Nephron progenitor cell (in vitro differentiated cells): ENCODE data around the gene PLCH1.
A peak's percentile ranks its signal among the peaks of the same experiment; 100 is the strongest.

ENCODE experiments used
- DNase-seq: peaks from one replicate; pipeline ENCODE4 v3.0.0; 2021
- H3K27ac Mint-ChIP-seq: 2 replicates; pipeline ENCODE4 v1.8.0; 2021; ENCODE audit warnings: mild to moderate bottlenecking, moderate library complexity, mixed read lengths
- H3K27me3 Mint-ChIP-seq: 2 replicates; pipeline ENCODE4 v1.8.0; 2021; ENCODE audit warnings: mild to moderate bottlenecking, low read depth, mixed read lengths; ENCODE audit not compliant: poor library complexity
- H3K36me3 Mint-ChIP-seq: 2 replicates; pipeline ENCODE4 v1.8.0; 2021; ENCODE audit warnings: low read depth, mixed read lengths
- H3K4me1 Mint-ChIP-seq: 2 replicates; pipeline ENCODE4 v1.8.0; 2021; ENCODE audit warnings: mixed read lengths
- H3K4me3 Mint-ChIP-seq: 2 replicates; pipeline ENCODE4 v1.8.0; 2021; ENCODE audit warnings: mild to moderate bottlenecking, moderate library complexity, mixed read lengths
- H3K9me3 Mint-ChIP-seq: 2 replicates; pipeline ENCODE4 v1.8.0; 2021; ENCODE audit warnings: mild to moderate bottlenecking, moderate library complexity, mixed read lengths
- TF ChIP-seq, protein P1 (sequence below): fragments of 200-600 bp; sonication (generic); IDR thresholded peaks from 2 replicates; pipeline ENCODE4 v1.5.0; 2021; ENCODE audit warnings: antibody characterized with exemption

PLCH1 gene

DNA sequence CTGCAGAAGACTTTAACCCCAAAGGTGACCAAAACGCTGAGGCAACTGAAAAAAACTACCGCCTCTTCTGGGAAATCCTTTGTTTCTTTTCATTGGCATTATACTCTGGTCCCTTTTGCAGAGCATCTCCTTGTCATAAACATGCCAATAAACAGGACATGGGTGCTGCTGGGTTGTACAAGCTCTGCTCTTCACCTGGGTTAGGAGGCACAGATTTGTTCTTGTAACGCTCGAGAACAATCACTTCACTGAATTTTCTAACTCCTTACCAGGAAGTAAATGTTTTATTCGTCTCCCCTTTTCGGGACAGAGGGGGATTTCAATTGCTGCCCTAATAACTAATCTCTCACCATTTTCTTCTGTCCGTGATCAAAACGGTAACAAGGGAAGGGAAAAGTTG is 1.3 kb downstream of the PLCH1 start:
- Mint-ChIP-seq H3K4me3 (peak overlapping the region; percentile 99), H3K36me3 (no peaks in the 10 kb centered on the region), H3K9me3 (no peaks in the 10 kb centered on the region), H3K27me3 (no peaks in the 10 kb centered on the region), H3K4me1 (peaks cover 93% of the 10 kb centered on the region), H3K27ac (peak overlapping the region; percentile 93)
- no peak for DNase-seq
- TF ChIP-seq, protein P1, sequence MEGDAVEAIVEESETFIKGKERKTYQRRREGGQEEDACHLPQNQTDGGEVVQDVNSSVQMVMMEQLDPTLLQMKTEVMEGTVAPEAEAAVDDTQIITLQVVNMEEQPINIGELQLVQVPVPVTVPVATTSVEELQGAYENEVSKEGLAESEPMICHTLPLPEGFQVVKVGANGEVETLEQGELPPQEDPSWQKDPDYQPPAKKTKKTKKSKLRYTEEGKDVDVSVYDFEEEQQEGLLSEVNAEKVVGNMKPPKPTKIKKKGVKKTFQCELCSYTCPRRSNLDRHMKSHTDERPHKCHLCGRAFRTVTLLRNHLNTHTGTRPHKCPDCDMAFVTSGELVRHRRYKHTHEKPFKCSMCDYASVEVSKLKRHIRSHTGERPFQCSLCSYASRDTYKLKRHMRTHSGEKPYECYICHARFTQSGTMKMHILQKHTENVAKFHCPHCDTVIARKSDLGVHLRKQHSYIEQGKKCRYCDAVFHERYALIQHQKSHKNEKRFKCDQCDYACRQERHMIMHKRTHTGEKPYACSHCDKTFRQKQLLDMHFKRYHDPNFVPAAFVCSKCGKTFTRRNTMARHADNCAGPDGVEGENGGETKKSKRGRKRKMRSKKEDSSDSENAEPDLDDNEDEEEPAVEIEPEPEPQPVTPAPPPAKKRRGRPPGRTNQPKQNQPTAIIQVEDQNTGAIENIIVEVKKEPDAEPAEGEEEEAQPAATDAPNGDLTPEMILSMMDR, result no peak

DNA sequence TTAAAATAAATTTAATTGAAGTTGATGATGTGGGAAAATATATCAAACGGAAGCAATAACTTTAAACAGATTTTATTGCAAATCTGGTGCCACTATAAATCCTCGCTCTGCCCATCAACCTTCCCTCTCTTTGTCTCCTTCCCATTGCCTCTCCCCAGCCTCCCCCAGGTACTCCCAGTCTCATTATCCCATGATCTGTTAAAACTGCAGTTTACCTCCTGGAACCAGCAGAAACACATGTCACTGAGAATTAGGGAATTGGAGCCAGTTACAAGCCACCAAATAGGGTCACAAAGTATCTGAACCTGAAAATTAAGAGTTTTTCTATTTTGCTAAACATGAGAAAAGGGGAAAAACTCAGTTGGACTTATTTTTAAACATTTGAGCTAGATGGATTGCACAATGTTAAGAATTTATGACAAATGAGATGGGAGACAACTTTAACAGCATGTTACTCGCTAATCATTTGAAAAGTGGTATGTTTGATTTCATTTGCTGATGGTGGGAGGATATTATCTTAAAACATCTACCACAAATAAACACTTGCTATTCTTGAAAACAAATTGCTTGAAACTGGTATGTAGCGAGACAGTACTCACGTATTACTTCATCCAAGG is 2.4 kb downstream of the PLCH1 start:
- Mint-ChIP-seq H3K36me3 (no peaks in the 10 kb centered on the region), H3K4me1 (peaks cover 92% of the 10 kb centered on the region), H3K9me3 (no peaks in the 10 kb centered on the region), H3K4me3 (peak overlapping the region; percentile 99), H3K27me3 (no peaks in the 10 kb centered on the region), H3K27ac (peak overlapping the region; percentile 94)
- no peak for DNase-seq
- TF ChIP-seq, protein P1, result no peak

DNA sequence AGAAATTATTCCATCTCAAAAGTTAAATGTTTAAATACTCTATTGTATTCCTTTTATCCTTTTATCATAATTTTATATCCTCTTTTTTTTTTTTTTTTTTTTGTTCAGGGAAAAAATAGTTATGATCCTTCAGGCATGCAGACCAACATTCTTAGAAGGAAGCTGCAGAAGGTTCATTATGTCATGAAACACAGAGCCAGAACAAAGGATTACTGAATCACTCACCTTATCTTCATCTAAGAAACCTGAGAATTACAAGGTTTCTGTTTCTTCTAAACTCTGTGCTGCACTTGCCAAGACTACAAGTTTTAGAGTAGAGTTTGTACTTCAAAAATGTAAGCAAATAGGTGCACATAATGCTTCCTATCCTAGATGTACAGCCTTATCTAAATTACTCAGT is 3.3 kb downstream of the PLCH1 start:
- no peak for DNase-seq
- Mint-ChIP-seq H3K27me3 (no peaks in the 10 kb centered on the region), H3K9me3 (no peaks in the 10 kb centered on the region), H3K36me3 (peaks cover under 1% of the 10 kb centered on the region), H3K4me3 (peak overlapping the region; percentile 99), H3K27ac (peak overlapping the region; percentile 32), H3K4me1 (peaks cover 87% of the 10 kb centered on the region)
- TF ChIP-seq, protein P1, result no peak

DNA sequence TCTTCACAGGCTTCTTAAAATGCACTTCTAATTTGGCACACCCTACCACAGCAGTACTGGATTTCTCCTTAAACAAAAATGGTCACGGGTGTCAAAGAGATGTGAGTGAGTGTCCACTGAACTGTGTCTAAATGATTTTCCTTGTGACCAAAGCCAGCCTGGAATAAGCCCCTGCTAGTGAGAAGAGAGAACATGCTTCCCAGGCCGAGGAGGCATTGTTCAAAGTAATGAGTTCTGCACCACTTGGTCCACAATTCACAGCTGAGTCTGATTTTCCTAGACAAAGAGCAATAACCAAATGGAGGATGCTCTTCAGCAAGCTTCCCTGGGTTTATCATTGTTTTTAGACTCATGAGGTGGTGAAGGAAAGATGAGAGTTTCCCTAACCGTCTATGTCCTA is 3.8 kb downstream of the PLCH1 start:
- H3K9me3 Mint-ChIP-seq, result no peaks in the 10 kb centered on the region
- H3K36me3 Mint-ChIP-seq, result peaks cover 5% of the 10 kb centered on the region
- DNase-seq, result no peak
- no peaks in the 10 kb centered on the region for H3K27me3 Mint-ChIP-seq
- H3K27ac Mint-ChIP-seq, result peak overlapping the region; percentile 94
- H3K4me3 Mint-ChIP-seq, result peak overlapping the region; percentile 99
- TF ChIP-seq, protein P1, result no peak
- H3K4me1 Mint-ChIP-seq, result peaks cover 87% of the 10 kb centered on the region

DNA sequence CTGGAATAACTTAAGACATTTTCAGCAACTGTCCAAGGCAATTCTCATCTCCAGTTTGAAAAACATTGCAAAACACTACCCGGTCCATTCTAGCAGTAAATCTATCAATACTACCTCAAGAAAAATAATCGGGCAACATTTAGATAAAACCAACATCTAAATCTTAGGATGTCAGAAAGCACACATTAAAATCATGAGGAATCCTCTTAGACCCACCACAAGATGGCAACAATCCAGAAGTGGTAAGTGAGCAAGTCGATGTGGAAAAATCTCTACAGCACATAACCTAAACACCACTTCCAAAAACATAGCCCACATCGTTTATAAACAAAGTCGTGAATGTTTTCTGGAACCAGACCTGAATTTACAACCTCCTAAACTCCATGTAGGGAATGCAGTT is 5.7 kb downstream of the PLCH1 start:
- no peak for DNase-seq
- H3K27me3 Mint-ChIP-seq, result no peaks in the 10 kb centered on the region
- H3K36me3 Mint-ChIP-seq, result peaks cover 18% of the 10 kb centered on the region
- H3K4me1 Mint-ChIP-seq, result peaks cover 76% of the 10 kb centered on the region
- H3K9me3 Mint-ChIP-seq, result peaks cover 4% of the 10 kb centered on the region
- TF ChIP-seq, protein P1, result no peak
- peak overlapping the region; percentile 78 for H3K27ac Mint-ChIP-seq
- H3K4me3 Mint-ChIP-seq, result peak overlapping the region; percentile 15

DNA sequence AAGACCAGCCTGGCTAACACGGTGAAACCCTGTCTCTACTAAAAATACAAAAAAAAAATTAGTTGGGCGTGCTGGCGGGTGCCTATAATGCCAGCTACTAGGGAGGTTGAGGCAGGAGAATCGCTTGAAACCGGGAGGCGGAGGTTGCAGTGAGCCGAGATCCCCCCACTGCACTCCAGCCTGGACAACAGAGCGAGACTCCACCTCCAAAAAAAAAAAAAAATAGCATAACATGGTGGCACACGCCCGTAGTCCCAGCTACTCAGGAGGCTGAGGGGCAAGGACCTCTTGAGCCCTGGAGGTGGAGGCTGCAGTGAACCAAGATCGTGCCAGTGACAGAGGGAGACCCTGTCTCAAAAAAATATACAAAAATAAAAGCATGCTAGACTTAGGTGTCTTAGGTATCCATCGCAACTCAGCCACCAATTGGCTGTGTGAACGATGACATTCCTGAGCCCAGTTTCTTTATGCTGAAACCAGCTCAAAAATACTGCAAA is 6.2 kb downstream of the PLCH1 start:
- Mint-ChIP-seq H3K36me3 (peaks cover 24% of the 10 kb centered on the region), H3K9me3 (peaks cover 9% of the 10 kb centered on the region), H3K27ac (peak overlapping the region; percentile 97), H3K4me1 (peaks cover 72% of the 10 kb centered on the region), H3K27me3 (no peaks in the 10 kb centered on the region), H3K4me3 (no peak overlapping the region)
- TF ChIP-seq, protein P1, result no peak
- no peak for DNase-seq
